GM19468 (cell line): ENCODE results near the gene ZBTB21.
A peak's percentile ranks its signal among the peaks of the same experiment; 100 is the strongest.

Experiments used
- ATAC-seq: cut with Tn5 transposase; IDR thresholded peaks from one replicate; pipeline ENCODE4 v1.9.1; 2021; ENCODE audit warnings: mild to moderate bottlenecking, moderate library complexity, moderate number of reproducible peaks; ENCODE audit not compliant: unreplicated experiment; ENCODE audit errors: extremely low read depth

ZBTB21 gene

DNA sequence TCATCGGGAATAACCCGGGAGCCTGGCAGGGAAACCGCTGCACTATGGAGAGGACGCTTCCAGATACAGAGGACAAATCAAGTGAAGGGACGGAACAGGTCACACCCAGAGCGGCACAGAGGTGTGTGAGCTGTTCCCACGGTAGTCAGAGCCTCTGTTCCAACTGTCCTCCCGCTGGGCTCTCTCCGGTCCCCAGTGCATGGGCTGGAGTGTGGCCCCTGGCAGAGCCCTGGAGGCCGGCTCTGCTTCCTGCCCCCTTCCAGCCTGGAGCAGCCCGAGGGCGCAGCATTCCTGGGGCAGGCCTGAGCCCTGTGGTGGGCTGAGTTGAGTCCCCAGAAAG is 11.9 kb upstream of the ZBTB21 start:
- ATAC-seq: no peak

GRCh38 chr21:42021371-42022090 is 11.4 kb upstream of the ZBTB21 start:
- no peak for ATAC-seq

DNA sequence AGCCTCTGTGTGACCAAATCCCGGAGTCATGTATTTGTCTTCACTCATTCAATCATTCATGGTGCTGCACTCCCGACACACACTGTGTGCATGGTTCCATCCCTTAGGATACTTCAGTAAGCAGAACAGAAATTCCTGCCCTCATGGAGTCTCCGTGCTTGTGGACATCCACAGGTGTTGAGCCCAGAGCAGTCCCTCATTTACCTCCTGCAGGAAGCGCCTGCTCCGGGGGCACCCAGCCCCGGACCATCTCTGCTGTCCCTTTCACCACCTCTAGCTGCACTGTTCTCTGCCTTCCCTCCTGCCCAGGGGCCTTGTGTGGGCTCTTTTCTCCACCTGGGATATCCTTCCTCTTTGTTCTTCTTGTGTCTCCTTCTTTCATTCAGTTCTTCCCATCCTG is 9.5 kb upstream of the ZBTB21 start:
- no peak for ATAC-seq

DNA sequence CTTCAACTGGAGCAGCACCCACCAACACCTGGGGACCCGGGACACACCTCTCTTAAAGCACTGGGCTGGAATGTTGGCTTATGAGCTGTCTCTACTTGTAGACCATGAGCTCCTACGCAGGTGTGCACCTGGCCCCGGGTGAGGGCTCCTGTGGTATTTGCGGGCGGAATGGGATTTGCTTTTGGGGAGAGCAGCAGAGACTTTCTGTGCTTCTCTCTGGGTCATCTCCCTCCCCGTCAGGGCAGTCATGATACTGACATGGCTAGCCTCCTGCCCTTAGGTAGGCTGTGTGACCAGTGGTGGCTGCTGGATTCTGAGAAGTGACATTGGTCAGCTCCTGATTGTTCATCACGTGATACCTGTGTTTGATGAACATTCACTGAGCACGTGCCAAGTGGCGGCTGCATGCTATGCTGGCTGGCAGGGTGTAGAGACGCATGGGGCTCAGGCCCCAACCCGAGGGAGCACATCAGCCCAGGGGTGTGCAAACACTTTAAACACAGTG is 9.0 kb upstream of the ZBTB21 start:
- ATAC-seq: no peak

DNA sequence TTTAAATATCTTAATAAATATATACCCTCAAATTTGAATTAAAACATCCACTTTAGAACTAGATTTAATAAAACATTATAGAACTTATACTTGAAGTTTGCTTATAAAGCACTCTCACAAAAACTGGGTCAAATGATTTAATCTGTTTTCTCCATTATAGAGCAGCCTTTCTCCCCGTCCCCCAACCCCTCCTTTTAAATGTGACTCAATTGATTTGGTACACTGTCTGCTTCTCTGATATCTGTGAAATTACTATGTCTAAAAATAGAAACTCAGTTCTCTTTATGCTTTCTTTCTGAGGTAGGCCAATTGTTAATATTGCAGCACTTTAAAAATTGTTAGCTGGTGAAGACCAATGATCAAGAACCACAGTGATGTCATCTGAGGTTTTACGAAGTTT is 6.9 kb upstream of the ZBTB21 start:
- no peak for ATAC-seq

- no peak for ATAC-seq
Measured at GRCh38 chr21:42016364-42016985, 6.3 kb upstream of the ZBTB21 start.

GRCh38 chr21:42013931-42014330 is 3.8 kb upstream of the ZBTB21 start:
- ATAC-seq: no peak

GRCh38 chr21:42013376-42013775 is 3.2 kb upstream of the ZBTB21 start:
- ATAC-seq: no peak

GRCh38 chr21:42012763-42013329 is 2.7 kb upstream of the ZBTB21 start:
- no peak for ATAC-seq

DNA sequence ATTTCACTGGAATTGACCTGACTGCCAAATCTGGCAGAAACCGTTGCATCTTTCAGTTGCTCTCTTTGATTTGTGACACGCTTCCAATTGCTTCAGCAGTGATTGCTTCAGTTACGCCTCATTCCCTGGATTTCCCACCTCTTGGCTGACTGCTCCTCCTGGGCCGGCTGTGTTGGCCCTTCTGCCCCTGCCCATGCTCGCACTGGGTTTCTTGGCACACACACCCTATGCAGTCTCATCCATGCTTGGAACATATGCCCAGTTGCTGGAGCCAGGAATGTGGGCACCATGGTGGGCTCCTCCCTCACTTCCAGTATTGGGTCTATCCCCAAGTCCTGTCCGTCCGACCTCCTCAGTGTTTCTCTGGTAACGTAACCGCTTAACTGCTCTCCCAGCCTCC is 2.2 kb upstream of the ZBTB21 start:
- ATAC-seq: no peak

DNA sequence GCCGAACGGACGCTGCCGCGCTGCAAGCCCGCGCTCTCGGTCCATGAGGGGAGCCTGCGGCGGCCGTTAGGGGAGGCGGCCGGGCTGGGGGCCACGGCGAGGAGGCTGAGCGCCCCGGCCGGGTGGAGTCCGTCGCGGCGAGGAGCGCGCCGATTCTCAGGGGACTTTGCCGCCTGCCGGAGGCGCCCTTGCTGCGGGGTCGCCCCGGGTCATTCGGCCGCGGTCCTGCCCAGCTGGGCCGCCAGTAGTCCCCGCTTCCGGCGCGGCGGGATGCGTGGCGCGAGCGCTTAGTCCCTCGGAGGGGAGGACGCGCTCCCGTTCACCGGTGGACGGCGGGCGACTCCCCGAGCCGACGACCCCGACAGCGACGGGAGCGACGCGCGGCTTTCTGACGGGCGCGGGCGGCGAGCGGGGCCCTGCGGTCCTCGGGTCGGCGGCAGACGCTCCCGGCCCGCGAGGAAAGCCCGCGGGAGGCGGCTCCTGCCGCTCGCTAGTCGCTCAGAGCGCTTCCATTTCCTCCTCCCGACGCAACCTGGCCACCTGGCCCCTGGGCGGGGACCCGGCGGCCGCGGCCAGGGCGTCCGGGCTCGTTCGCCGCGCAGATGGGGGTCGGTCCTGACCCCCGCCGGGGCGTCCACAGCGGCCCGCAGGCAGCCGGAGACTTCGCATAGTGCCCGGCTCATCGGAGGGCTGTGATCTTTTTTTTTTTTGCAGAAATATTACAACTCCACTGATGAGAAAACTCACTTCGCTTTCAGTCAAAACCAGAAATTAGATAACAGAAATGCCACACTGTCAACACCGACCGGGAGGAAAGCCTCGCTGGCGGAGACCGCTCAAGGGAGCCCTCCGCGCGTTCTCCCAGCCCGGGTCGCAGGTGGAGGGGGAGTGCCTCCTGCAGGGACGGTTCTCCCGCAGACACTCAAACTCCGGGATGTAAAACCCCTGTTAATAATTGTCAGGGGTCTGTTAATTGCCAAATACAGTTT is 641 bp upstream of the ZBTB21 start:
- peak; percentile 25 for ATAC-seq

- ATAC-seq: no peak
Measured at GRCh38 chr21:42009018-42009830, 936 bp downstream of the ZBTB21 start.

DNA sequence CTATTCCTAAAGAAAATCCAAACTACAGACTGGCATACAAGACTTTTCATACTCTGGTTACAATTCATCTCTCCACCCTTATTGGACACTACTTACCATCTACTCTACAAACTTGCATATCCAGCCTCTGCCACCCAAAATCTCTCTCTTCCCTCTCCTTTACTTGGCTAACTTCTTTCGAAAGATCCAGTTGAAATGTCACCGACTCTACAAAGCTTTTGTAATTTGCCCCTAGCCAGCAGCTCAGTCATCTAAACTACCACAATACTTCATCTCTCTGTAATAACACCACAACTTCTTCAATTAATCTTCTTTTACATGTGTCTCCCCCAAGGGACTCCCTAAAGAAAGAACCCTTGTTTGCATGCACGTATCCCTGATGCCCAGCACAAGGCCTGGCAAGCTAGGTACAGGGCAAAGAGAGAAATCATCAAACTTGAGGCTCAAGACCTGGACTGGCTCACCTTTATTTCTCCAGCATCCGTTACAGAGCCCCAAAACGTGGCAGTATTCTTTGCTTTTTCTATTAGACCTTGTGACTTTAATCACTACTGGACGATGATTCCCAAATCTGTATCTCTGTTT is 2.7 kb downstream of the ZBTB21 start:
- ATAC-seq: no peak

GRCh38 chr21:42006765-42007164 is 3.4 kb downstream of the ZBTB21 start:
- no peak for ATAC-seq

- ATAC-seq: no peak
Measured at GRCh38 chr21:42004406-42005199, 5.6 kb downstream of the ZBTB21 start.

DNA sequence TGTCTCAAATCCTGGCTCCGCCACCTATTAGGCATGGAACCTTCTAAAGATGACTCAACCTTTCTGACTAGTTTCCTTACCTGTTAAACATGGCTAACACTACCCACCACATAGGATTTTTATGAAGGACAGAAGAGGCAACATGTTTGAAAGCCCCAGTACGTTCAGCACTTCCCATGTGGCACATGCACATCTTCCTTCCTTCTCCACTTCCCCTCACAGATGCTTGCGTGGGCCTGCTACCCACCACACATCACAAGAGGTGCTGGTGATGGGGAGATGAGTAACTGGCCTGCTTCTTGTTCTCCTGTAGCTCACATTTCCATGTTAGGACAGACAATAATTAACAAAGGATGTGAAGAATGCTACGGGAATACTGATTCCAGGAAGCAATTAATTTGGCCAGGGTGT is 7.1 kb downstream of the ZBTB21 start:
- ATAC-seq: no peak

DNA sequence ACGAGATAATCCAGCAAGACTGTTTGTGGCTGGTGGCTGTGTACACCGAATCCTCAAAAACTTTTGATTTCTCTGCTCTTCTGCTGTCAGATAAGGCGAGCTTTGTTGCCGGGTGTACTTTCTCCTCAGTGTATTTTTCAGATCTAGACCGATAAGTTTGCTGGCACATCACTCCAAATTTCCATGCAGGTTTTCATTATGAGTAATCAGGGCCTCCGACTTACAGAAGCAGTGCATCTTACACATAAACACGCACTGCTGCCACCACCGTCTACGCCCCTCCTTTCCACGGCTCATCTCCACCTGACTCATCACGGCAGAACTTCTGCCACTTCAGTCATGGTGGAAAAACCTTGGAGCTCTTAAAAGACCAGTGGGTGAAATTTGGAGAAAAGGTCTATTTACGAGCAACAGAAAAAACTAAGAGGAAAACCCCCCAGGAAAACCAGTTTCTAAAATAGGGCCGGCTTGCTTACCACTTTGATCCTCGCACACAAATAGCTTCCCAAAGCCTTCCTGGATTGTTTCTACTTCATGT is 7.7 kb downstream of the ZBTB21 start:
- no peak for ATAC-seq

- no peak for ATAC-seq
Measured at GRCh38 chr21:42001781-42002180, 8.4 kb downstream of the ZBTB21 start.
